ENCODE data around the gene OR8G1.

DNA sequence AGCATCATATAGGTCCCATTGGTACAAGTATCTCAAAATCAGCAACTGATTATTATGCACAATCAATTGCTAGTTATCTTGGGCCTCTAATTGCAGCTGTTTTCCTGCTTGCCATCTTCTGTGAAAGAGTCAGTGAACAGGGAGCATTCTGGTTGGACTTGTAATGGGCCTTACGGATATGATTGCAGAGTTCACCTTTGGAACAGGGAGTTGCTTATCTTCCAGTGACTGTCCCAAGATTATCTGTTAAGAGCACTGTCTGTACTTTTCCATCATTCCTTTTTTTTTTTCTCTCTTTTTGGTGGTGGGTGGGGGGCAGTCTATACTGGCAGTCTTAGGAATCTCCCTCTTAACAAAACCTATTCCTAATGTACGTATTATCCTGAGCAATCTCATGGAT is 33.1 kb downstream of the OR8G1 start:
- TF ChIP-seq, protein P1, sequence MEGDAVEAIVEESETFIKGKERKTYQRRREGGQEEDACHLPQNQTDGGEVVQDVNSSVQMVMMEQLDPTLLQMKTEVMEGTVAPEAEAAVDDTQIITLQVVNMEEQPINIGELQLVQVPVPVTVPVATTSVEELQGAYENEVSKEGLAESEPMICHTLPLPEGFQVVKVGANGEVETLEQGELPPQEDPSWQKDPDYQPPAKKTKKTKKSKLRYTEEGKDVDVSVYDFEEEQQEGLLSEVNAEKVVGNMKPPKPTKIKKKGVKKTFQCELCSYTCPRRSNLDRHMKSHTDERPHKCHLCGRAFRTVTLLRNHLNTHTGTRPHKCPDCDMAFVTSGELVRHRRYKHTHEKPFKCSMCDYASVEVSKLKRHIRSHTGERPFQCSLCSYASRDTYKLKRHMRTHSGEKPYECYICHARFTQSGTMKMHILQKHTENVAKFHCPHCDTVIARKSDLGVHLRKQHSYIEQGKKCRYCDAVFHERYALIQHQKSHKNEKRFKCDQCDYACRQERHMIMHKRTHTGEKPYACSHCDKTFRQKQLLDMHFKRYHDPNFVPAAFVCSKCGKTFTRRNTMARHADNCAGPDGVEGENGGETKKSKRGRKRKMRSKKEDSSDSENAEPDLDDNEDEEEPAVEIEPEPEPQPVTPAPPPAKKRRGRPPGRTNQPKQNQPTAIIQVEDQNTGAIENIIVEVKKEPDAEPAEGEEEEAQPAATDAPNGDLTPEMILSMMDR (IDR thresholded peaks at IDR 0.05; ENCODE audit: low read depth, low read length): no peak
- no peak for TF ChIP-seq EZH2phosphoT487 (IDR thresholded peaks at IDR 0.05; ENCODE audit: low read depth)
